ENCODE measurements around the gene TEX38. TPM values are rescaled to one million over a fixed set of nuclear protein-coding genes. Genes with fewer than 3 reads are reported as not detected.
"Not testable (repeated sequence)": the region's sequence is repeated elsewhere in the genome, so short reads cannot be mapped to it uniquely, and the experiment has no call there.

Gene TEX38
- total RNA-seq, 1 experiment from 2014 or later = not detected

GRCh38 chr1:46718340-46718726, 46.7 kb downstream of the TEX38 start:
- Histone ChIP-seq H3K27me3 (no peaks in the 10 kb centered on the region), H3K4me1 (no peaks in the 10 kb centered on the region; the same call in 1 of the 2 replicates), H3K36me3 (peaks cover 16% of the 10 kb centered on the region), H3K27ac (peak overlapping the region; percentile 45), H3K9me3 (replicated peaks) (no peaks in the 10 kb centered on the region), H3K4me3 (peak overlapping the region; percentile 96)
- DNase-seq = no peak

DNA sequence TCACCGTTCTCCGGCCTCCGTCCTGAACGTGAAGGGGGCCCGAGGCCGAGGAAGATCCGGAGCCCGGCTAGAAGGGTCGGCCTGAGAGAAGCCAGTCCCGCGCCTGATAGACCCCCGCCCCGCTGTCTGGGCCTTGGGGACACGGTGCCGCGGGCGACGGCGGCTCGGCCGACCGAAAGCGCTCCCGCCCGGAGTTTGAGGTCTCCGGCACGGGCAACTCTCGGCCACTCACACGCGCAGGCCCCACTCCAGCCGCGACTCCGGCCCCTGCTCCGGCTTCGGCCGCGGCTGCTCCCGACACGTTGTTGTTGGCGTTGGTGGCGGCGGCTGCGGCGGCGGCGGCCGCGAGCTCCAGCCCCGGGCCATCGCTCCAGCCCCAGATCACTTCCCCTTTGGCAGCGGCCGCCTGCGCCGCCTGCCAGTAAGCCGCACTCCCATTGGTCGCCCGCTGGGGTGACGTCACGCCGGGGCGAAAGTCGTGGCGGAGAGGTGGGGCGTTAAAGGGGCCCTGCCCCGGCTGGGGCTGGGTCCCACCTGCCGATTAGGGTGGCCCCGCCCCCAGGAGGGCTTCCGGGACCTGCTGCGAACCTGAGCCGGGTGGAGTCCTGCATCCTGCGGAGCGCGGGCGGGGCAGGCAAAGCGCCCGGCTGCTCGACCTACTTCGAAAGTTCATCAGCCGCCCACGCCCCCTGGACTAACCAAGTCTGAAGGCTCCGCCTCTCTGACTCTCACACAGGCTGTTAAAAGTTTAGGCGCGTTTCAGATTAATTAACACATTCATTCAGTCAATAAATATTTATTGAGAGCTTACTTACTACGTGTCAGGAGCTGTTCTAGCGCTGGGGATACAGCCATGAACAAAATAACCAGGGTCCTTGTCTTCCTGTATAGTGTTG, 47.3 kb downstream of the TEX38 start, which contains the start of gene EFCAB14:
TSS of gene EFCAB14 (minus strand) at position 388 of the 896 bp plus-strand sequence. CDS start 1,027 bp downstream, outside the sequence.
- Histone ChIP-seq H3K27me3 (no peaks in the 10 kb centered on the region), H3K9me3 (replicated peaks) (no peaks in the 10 kb centered on the region), H3K36me3 (peaks cover 12% of the 10 kb centered on the region), H3K4me3 (peak within 1 kb of the TSS; percentile 96), H3K4me1 (no peaks in the 10 kb centered on the region; the same call in 1 of the 2 replicates), H3K27ac (peak within 1 kb of the TSS; percentile 45)
- DNase-seq = peak; percentile 94 to 95

DNA sequence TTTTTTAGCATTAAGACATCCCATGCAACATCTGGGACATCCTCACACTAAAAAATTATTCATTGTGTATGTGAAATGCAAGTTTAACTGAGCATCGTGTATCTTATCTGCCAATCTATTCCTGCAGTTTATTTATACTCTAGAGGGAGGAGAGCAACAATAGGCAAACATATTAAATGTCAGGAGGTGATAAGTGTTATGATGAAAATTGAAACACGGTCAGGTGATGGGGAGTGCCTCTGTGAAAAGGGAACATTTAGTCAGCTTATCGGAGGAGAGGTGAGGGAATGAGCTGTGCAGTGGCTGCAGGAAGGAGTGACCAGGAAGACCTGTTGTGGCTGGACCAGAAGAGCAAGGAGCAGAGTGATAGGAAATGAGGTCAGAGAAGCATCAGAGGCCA, 48.0 kb downstream of the TEX38 start:
- DNase-seq = peak in 1 of 2 experiments; percentile 14
- Histone ChIP-seq H3K27me3 (no peaks in the 10 kb centered on the region), H3K4me3 (peak overlapping the region; percentile 96), H3K9me3 (replicated peaks) (no peaks in the 10 kb centered on the region), H3K36me3 (peaks cover 12% of the 10 kb centered on the region), H3K27ac (no peak overlapping the region), H3K4me1 (no peaks in the 10 kb centered on the region; the same call in 1 of the 2 replicates)

- not testable (repeated sequence) for H3K36me3 ChIP-seq; H3K4me3 ChIP-seq; H3K9me3 ChIP-seq (replicated peaks); H3K4me1 ChIP-seq; DNase-seq; H3K27ac ChIP-seq; H3K27me3 ChIP-seq
These were observed 48.7 kb downstream of the TEX38 start for GRCh38 chr1:46720319-46720718.

- no peaks in the 10 kb centered on the region for H3K9me3 ChIP-seq (replicated peaks)
These were observed 49.5 kb downstream of the TEX38 start for GRCh38 chr1:46721204-46721603.

DNA sequence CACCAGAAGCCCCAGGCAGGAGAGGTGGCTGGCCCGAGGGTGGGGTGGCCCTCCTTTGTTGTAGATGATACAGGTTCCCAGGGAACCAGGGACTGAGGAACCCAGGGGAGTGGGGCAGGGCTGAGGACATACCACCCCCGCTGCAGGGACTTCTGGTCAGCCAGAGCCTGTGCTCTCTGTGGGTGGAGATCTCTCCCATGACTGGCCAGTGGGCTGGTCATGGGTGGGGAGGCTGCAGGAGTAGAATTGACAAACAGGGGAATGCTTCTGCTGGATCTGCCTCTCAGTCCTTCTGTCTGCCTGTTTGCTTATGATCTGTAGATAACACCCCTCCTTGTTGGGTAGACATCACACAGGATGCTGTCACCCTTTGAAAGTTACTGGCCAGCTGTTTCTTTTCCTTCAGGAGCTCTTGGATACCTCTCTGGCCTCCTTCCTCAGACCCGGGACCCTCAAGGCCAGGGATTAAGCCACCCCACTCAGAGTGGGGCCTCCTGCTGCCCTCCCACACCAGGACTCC, 50.1 kb downstream of the TEX38 start:
- Histone ChIP-seq H3K4me3 (no peak overlapping the region), H3K4me1 (no peaks in the 10 kb centered on the region; the same call in 1 of the 2 replicates), H3K9me3 (replicated peaks) (no peaks in the 10 kb centered on the region; the same call in 1 of the 2 replicates), H3K36me3 (no peaks in the 10 kb centered on the region), H3K27me3 (no peaks in the 10 kb centered on the region), H3K27ac (no peak overlapping the region)
- DNase-seq = no peak

More at GRCh38 chr1:46721204-46721603, 49.5 kb downstream of the TEX38 start:
- Histone ChIP-seq H3K4me1 (no peaks in the 10 kb centered on the region; the same call in 1 of the 2 replicates), H3K36me3 (no peaks in the 10 kb centered on the region), H3K27ac (no peak overlapping the region), H3K4me3 (no peak overlapping the region), H3K27me3 (no peaks in the 10 kb centered on the region)
- no peak for DNase-seq

Other genes starting within 250 kb of the TEX38 start
- gene DMBX1, start 182.0 kb upstream of the TEX38 start, total RNA-seq (2014; rRNA removed; shearing (Covaris generic)) = not detected in 2 replicates
- 0.12 and 0.25 TPM in 2 replicates for gene KNCN, start 120.2 kb upstream of the TEX38 start, total RNA-seq (2014; rRNA removed; shearing (Covaris generic))
- 25.1 and 26.7 TPM in 2 replicates for gene MKNK1, start 67.6 kb upstream of the TEX38 start, total RNA-seq (2014; rRNA removed; shearing (Covaris generic))
- 3.5 and 4.3 TPM in 2 replicates for gene MOB3C, start 55.0 kb upstream of the TEX38 start, total RNA-seq (2014; rRNA removed; shearing (Covaris generic))
- 54.3 and 58.9 TPM in 2 replicates for gene ATPAF1, start 3.5 kb upstream of the TEX38 start, total RNA-seq (2014; rRNA removed; shearing (Covaris generic))
- 46.7 and 50.3 TPM in 2 replicates for gene EFCAB14, start 47.3 kb downstream of the TEX38 start, total RNA-seq (2014; rRNA removed; shearing (Covaris generic))
- gene CYP4B1, start 127.2 kb downstream of the TEX38 start, total RNA-seq (2014; rRNA removed; shearing (Covaris generic)) = not detected in 2 replicates